ENCODE results near the gene ZNF679.

DNA sequence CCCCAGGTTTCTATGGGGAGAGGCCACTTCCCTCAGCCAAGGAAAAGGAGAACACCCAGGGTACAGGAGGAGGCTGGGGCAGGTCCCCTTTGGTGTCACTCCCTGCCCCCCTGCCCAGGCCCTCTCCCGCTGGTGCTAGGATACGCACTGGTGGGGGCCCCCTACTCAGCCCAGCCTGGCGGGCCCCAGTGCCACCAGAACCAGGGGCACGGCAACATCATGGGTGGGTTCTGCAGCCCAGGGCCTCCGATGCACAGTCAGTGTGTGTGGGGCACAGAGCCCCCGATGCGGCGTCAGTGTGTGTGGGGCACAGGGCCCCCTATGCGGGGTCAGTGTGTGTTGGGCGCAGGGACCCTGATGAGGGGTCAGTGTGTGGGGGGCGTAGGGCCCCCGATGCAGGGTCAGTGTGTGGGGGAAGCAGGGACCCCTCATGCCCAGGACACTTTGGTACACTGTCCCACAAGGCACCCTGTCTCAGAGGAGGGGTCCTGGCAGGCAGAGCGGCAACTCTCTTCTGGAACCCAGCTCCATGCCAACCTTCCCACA lies 44.4 kb upstream of the ZNF679 start:
- TF ChIP-seq EP300 (IDR thresholded peaks at IDR 0.05) (no peak), POLR2AphosphoS5 (IDR thresholded peaks at IDR 0.05) (no peak), POLR2A (IDR thresholded peaks at IDR 0.05) (no peak)
- TF ChIP-seq, protein P1, sequence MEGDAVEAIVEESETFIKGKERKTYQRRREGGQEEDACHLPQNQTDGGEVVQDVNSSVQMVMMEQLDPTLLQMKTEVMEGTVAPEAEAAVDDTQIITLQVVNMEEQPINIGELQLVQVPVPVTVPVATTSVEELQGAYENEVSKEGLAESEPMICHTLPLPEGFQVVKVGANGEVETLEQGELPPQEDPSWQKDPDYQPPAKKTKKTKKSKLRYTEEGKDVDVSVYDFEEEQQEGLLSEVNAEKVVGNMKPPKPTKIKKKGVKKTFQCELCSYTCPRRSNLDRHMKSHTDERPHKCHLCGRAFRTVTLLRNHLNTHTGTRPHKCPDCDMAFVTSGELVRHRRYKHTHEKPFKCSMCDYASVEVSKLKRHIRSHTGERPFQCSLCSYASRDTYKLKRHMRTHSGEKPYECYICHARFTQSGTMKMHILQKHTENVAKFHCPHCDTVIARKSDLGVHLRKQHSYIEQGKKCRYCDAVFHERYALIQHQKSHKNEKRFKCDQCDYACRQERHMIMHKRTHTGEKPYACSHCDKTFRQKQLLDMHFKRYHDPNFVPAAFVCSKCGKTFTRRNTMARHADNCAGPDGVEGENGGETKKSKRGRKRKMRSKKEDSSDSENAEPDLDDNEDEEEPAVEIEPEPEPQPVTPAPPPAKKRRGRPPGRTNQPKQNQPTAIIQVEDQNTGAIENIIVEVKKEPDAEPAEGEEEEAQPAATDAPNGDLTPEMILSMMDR (IDR thresholded peaks at IDR 0.05) = no peak

Measured in upper lobe of left lung (tissue), 4 donors.